IPS DF 4.7 (cell line): ENCODE measurements around the gene WDR75.
"Not testable (repeated sequence)": the region's sequence is repeated elsewhere in the genome, so short reads cannot be mapped to it uniquely, and the experiment has no call there.

Experiments used
- DNase-seq: peaks from one replicate; pipeline ENCODE4 v3.0.0-alpha.2; 2013; ENCODE audit warnings: low spot score; ENCODE audit errors: extremely low read depth

WDR75 gene

DNA sequence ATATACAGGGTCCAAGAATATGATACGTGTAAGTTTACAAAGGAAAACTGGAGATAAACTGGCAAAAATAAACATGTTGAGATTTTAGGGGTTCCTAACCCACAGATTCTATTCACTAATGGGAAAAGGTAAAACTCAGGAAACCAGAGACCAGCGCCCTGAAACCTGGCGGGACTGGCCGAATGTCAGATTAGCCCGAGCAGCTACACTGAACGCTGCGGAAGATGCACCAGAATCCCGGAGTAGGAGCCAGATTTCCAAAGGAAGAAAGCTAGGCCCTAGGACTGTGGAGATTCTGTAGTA is 679 bp upstream of the WDR75 start:
- DNase-seq, result no peak

DNA sequence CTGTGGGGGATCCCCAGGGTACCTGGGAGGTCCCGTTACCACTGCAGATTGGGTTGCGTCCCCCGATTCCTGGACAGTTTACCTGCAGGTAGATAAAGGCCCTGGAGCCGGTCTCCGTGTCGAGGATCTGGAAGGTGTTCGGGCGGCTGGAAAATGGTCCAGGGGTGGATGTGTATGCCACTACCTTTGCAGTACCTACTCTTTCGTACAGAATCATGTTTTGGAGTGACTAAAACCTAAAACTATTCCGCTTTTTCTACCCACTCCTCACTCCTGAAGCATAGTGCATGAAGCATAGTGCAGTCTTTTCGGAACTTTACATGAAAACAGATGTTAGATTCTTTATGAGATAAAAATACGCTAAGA is 418 bp downstream of the WDR75 start:
- DNase-seq, result no peak

DNA sequence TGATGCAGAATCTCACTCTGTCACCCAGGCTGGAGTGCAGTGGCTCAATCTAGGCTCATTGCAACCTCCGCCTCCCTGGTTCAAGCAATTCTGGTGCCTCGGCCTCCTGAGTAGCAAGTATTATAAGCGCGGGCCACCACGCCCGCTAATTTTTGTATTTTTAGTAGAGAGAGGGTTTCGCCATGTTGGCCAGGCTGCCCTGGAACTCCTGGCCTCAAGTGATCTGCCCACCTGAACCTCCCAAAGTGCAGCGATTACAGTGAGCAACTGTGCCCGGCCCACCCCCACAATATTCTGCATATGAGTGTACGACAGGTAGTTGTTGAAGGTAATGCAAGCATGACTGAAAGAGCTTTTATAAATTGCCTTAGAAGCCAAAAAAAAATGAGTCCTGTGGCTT is 1.2 kb downstream of the WDR75 start:
- no peak for DNase-seq

DNA sequence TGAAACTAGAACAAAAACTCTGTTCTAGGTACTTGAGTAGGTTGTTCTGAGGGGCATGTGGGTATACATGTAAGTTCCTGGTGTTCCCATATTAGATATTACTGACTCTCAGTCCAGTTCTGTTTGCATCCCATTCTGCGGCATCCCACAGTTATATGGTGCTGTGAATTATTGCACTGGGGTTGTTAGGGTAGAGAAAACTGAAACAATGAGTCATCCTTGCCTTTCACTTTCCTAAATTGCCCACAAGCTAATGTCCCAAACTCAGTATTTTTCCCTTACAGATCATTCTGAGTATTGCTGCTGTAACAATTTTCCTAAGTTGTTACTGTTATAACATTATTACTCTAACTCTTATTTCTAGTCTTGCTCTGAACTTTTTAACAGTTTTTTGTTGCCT is 3.0 kb downstream of the WDR75 start:
- no peak for DNase-seq

DNA sequence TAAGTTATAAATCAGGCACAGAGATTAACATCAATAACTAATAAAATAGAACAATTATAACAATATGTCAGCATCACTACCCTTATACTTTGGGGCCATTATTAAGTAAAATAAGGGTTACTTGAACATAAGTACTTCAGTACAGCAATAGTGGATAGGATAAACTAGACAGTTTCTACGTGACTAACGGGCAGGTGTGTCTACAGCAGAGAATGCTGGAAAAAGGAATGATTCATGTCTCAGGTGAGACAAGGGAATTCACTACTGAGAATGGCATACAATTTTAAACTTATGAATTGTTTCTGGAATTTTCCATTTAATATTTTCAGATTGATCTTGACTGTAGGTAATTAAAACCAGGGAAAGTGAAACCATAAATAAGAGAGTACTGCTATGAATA is 5.5 kb downstream of the WDR75 start:
- DNase-seq, result no peak

DNA sequence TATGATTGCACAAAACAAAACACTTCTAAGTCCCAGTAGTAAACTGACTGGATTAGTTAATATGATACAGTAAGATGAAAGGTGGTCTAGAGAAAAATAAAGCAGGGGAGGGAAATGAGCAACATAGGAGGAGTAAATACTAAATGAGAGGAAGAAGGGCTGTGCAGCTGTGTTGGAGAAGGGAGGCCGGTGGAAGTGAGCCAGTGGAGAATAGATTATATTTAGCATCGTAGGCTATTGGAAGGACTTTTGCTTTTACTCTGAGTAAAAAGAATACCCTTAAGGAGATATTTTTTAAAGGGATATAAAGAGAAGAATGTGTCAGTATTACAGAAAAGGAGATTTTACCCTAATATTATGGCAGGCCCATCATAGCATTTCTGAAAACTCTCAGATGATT is 12.7 kb downstream of the WDR75 start:
- DNase-seq, result no peak

DNA sequence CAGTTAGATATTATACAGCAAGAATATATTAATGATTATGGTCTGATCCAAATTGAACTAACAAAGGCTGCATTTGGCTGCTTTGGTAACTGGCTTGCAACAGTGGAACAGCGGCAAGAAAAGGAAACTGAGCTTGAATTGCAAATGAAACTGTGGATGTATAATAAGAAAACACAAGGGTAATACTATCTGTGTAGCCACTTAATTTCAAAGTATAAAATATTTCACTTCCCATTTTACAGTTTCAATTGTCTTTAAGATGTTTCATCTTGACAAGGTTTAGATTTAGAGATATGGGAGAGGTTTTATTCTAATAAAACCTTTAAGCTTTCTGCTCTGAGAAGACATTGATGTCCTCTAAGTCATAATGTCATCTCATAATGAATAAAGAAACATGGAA is 23.8 kb downstream of the WDR75 start:
- DNase-seq, result no peak

DNA sequence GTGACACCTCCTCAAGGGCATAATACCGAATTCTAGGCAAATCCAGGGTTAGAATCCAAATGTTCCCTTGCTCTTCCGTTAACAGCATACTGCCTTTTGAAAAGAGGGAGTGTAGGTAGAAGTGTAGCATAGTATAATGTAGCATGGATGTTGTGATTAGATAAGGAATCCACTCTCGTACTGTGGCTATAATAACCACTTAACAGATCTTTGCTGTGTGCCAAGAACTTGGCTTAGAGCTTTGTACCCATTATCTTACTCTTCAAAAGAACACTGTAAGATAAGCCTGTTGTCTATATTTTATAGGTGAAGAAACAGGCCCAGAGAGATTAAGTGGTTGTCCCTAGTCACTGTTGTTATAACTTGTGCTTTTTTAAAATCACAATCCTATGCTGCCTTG is 24.2 kb downstream of the WDR75 start:
- DNase-seq, result no peak

DNA sequence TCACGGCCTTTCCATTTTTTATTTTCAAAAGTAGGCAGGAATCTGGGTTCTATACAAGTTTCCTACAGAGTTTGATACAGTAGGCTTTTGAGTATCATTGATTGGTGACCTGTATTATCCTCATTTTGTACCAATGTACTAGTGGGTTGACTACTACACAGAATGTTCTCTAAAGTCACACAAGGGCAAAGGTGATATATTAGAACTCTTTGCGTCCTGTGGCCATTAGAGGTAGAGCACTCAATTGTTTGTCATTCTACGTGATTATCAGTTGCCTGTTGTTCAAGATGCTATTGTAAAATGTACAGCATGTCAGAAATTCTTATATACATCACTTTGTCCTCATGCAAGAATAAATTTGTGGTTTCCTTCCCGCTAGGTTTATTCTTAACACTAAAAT is 24.8 kb downstream of the WDR75 start:
- DNase-seq, result no peak

DNA sequence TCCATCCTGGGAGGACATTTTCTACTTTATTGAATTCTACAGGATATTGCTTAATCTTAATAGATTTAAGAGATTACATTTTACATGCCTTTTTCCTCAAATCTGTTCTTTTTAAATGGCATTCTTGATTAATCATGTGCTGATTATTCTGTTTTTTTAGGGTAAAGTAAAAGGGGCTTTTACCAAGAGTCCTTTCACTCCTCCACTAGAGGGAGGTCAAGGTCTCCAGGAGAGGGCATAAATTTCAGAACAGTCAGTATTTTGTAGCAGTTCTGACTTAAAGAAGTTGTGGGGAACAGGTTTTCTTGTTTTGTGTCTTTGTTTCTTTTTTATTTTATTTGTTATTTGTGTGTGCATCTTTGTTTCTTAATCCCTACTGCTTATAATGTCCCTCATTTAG is 25.4 kb downstream of the WDR75 start:
- DNase-seq, result no peak

DNA sequence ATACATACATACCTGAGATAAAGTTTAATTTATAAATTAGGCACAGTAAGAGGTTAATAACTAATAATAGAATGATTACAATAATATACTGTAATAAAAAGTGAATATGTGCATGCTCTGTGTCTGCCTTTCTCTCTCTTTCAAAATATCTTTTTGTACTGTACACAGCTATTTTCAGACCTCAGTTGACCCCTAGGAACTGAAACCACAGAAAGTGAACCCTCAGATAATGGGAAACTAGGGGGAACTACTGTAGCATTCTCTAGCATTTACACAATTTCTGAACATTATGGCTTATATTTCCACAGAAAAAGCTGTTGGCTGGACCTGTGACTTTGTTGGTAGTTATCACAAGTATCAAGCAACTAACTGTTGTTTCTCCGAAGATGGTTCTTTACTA is 25.9 kb downstream of the WDR75 start:
- no peak for DNase-seq

DNA sequence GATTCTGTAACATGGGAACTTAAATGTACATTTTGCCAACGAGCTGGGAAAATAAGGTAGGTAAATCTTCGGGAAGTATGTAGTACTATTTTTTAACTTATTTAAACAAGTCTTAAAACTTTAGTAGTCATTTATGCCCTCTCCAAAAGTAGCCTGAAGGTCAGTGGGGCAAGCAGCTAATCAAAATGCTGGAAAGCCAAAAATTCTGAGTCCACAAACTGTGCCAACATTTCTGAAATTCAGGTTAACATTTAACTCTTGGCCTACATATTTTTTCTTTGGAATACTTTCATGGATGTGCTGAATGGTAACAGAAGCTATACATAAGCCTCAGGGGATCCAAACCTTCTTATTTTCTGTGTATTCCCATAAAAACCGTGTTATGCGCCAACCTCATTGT is 26.3 kb downstream of the WDR75 start:
- no peak for DNase-seq

DNA sequence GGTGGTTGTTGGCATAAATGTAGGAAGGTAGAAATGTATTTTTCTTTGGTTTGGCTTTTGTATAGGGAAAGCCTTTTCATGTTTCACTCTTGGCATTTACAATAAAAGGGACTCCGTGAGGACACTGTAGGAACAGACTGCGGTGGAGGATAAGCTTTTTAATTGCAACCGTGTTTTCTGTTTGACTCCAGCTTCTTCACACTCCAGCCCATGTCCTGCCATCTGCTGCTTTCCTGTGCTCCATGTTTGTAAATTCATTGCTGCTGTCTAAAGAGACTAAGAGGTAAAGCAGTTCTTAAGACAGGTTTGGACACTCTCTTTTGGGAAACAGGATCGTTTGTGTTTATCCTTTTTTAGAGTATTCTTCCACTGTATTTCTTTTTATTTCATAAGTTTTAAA is 33.3 kb downstream of the WDR75 start:
- DNase-seq, result no peak

DNA sequence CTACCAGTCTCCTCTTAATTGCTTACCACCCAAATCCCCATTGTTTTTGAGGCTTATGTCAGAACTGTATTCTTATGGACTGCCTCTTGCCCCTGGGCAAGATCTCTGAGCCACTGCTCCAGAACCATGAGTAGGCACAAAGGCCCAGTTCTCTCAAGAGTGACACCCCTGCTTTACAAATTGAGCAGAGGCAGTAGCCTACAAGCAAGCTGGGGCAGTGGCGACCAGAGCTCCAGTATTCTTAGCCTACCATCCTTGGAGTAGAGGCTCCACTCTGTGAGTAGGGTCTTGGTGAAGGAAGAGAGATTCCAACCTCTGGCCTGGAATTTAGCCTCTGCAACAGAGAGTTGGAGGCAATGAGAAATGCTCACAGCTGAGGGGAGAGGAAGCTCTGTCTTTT is 36.5 kb downstream of the WDR75 start:
- DNase-seq, result no peak

DNA sequence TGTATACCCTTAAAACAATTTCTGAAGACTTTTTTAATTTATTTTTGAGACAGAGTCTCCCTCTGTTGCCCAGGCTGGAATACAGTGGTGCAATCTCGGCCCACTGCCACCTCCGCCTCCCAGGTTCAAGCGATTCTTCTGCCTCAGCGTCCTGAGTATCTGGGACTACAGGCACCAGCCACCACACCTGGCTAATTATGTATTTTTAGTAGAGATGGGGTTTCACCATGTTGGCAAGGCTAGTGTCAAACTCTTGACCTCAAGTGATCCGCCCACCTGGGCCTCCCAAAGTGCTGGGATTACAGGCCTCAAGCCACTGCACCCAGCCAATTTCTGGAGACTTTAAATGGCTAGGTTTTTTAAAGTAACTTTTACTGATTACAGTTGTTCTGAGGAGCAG is 37.0 kb downstream of the WDR75 start:
- not testable (repeated sequence) for DNase-seq

DNA sequence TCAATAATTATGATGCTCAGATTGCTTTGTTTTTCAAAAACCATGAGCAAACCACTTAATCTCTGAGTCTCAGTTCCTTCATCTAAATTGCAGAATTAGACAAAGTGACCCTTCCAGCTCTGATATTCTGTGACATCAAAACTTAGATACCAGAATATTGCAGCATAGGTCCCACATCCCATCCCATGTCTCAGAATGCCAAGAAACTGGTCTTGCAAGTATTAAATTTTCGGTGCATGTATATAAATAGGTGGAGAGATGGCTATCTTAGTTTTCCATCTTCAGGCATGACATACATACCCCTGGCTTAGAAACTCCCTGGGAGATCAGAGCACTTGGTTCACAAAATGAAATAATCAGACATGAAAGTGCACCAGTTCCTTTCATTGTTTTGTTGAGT is 39.8 kb downstream of the WDR75 start:
- DNase-seq, result no peak

DNA sequence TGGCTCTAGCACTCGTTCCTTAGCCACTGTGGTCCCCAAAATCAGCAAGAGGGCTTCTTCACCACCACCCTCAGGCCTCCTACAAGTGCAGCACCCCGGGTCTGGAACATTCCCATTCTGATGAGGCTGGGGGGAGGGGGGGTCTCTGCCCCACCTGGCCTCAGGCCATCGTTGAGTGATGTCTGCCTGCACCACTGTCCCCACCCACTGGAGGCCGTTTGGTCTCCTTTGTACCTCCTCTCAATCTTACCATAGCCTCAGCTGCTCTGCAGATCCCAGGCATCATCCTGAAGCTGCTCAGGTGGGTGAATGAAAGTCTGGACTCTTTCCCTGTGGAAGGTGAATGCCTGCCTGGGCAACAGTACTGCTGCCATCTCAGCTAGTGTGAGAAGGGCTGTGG is 42.3 kb downstream of the WDR75 start:
- DNase-seq, result no peak

DNA sequence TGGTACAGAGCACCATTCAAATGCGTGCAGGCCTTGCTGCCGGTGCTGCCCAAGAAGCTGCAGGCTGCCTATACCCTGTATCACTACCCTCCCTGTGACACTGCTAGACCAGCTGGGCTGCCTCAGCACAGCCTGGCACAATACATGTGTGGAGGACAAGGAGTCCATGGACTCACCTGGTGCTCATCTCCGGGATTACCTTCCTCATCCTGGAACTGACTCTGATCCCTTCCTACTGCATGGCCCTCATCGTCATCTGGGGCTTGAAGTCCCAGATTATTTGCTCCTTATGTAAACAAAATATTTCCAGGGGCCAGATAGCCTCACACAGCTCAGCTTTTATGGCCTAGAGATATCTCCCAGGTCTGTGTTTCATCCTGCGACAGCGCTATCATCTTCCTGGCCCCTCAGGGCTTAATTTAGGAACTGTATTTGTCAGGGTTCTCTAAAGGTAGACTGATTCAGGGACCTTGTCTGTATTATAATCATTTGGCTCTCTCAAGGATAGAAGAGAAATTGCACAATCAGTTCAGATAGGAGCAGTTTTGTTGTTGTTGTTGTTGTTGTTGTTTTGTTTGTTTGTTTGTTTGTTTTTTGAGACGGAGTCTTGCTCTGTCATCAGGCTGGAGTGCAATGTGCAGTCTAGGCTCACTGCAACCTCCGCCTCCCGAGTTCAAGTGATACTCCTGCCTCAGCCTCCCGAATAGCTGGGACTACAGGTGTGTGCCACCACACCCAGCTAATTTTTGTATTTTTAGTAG is 42.9 kb downstream of the WDR75 start:
- DNase-seq, result no peak

DNA sequence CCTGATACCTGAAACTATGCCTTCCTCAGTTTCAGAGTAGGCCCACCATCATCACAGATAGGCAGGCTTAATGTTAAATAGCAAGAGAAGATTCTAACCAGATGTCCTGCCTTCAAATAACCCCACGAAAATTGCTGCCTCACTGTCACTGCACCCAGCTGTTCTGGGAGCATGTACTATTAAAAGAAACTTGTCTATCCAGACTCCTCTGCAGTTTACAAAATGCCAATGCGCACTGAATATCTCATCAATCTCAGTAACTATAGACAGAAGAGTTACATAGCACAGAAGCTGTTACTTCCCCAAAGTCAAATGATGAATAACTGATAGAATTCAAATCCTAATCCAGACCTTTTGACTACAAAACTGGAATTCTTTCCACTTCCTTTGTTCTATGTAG is 43.9 kb downstream of the WDR75 start:
- DNase-seq, result no peak

DNA sequence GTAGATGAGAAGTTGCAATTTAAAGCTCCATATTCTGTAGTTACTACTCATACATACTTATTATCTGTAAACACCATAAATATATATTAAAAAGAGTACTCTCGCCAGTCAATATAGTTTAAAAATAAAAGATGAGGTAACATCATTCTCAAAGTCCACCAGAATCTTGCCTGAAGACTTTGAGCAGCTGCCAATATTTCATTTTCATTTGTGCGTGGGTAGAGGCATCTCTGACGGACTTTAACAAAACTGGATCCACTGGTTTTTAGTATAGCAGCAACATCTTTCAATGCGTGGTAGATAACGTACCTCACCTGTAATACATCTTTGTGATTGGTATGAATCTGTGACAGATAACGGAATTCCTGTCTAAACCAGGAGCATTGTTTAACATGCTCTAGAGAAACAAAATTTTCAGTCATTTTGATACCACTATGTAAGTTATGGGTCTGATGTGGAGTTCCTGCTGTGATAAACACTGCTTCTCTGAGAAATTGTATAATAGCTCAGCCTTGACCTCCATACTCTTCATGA is 45.0 kb downstream of the WDR75 start:
- no peak for DNase-seq

DNA sequence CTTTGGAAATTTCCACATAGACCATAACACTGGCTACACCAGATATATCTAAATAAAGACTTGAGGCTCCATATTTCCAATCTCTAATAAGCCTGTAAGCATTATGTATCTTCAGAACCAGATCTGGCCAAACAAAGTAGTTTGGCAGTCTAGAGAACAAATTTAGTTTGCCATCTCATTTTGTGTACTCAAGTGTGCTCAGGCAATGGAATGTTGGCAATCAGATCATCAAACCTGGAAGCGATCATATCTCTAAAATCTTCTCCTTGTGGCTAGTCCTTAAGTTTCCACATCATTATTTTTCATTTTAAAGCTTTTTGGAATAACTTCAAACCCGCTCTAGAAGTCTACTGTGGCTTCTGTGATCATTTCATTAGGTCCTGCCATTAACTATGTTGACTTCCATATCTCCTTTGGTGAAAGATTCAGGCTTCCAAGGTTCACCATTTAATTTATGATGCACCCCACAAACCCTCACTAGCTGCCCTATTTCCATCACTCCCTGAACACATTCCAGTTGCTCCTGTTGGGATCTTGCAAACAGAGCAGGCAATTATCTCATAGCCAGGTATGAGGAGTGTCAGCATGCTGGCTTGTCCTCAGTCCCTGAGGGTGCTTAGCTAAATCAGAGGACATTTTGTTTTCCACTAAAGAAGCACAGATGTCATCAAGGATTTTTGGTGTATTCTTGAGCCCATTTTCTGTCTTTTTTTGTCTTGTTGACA is 46.2 kb downstream of the WDR75 start:
- DNase-seq, result no peak

DNA sequence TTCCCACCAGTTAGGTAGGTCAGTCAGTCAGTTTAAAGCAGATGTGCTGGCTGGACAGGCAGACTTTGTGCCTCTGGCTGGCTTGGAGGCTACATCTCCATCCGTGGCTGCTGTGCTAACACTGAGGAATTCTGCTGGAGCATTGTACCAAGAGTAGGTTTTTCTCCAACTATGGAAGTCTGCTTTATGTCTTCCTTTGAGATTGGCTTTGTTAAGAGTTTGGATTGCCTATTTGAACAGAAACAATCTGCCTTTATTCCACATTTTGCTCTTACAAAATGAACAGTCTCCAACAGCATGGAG is 46.7 kb downstream of the WDR75 start:
- no peak for DNase-seq

DNA sequence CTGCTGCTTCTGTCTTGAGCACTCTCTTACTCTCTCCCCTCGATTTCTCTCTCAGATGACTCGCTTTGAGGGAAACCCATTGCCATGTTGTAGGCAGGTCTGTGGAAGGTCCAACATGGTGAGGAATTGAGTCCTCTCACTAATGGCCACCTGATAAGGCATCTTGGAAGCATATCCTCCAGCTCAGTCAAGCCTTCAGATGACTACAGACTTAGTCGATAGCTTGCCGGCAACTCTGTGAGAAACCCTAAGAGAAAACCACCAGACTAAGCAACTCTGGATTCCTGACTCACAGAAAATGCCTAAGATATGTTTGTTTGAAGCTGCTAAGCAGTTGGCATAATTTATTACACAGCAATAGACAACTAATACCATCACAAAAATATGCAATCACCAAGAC is 51.2 kb downstream of the WDR75 start:
- no peak for DNase-seq

DNA sequence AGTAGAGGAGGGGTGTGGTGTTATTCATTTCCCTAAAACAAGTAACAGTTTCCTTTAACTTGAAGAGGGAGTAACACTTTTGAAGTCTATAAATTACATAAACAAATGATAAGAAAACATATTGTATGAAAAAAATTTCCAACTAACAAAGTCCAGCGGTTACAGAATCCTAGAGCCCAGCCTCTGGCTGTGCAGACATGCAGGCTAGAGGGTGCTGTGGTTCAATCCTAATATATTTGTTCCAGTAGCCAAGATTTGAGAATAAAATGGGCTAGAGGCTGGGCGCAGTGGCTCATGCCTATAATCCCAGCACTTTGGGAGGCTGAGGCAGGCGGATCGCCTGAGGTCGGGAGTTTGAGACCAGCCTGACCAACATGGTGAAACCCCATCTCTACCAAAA is 56.9 kb downstream of the WDR75 start:
- DNase-seq, result no peak
